ENCODE measurements around the gene CCDC57. TPM values are rescaled to one million over a fixed set of nuclear protein-coding genes. Genes with fewer than 3 reads are reported as not detected.

The CCDC57 gene
- total and polyA plus RNA-seq, 8 donors: 19.6 to 176 (median 25.4) TPM

DNA sequence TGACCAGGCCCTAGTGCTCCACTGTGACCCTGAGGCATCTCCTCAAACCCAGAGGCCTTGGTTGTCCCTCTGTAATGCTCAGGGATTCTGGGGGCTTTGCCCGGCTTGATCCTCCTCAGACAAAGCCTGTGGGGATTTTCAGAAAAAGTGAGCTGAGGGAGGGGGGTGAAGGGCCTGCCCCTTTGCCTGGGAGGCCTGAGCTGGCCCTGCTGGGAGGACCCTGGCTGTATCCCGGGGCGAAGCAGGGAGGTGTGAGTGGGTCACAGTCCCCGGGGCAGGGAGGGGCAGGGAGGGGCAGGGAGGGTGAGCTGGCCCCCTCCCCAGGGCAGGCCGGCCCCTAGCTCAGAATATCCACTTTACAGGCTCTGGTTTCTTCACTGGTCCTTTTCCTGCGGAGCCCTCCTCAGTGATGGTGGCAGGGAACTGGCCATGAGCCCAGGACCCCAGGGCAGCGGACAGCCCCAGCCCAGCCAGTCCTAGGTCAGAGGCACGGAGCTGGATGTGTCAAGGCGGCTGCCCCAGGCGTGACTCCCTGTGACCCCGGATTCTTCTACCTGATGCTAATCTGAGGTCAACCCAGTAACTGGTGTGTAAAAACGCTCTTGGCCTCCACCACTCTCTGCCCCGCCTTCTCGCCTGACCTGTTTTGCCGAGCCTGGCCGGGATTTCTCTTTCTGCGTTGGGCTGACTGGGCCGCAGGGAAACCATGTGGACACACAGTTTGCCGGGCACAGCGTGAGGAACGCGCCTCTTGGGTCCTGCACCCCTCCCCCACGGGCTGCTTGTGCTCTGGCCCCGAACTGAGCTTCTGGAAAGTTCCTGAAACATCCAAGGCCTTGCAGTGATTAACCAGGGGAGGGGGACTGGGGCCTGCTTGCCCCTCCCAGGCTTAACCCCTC, 108.8 kb downstream of the CCDC57 start:
- 38 to 47% methylated on average over 23 to 24 of the region's 24 CpGs for WGBS, 2 donors
- no peak for FAIRE-seq
- Histone ChIP-seq H3K4me3 (no peak overlapping the region), H3K27ac (peak overlapping the region; percentile 4 to 73 (median 68)), H3K9me3 (no peaks in the 10 kb centered on the region), H3K27me3 (no peaks in the 10 kb centered on the region), H3K4me1 (peaks cover 4 to 19% (median 11%) of the 10 kb centered on the region in 3 donors), H3K36me3 (no peaks in the 10 kb centered on the region)
- peak in 5 of 6 donors; percentile 46 to 84 (median 70) for DNase-seq
- TF ChIP-seq, protein P1, sequence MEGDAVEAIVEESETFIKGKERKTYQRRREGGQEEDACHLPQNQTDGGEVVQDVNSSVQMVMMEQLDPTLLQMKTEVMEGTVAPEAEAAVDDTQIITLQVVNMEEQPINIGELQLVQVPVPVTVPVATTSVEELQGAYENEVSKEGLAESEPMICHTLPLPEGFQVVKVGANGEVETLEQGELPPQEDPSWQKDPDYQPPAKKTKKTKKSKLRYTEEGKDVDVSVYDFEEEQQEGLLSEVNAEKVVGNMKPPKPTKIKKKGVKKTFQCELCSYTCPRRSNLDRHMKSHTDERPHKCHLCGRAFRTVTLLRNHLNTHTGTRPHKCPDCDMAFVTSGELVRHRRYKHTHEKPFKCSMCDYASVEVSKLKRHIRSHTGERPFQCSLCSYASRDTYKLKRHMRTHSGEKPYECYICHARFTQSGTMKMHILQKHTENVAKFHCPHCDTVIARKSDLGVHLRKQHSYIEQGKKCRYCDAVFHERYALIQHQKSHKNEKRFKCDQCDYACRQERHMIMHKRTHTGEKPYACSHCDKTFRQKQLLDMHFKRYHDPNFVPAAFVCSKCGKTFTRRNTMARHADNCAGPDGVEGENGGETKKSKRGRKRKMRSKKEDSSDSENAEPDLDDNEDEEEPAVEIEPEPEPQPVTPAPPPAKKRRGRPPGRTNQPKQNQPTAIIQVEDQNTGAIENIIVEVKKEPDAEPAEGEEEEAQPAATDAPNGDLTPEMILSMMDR (IDR thresholded peaks at IDR 0.05): no peak
- peak; percentile 24 to 59 (median 44) for ATAC-seq
- intact Hi-C loops (cut with DNase I): no loop called here

GRCh38 chr17:82101767-82102679, 110.6 kb downstream of the CCDC57 start:
- H3K4me3 ChIP-seq: no peak overlapping the region
- TF ChIP-seq, protein P1 (IDR thresholded peaks at IDR 0.05): no peak
- ATAC-seq: no peak
- H3K9me3 ChIP-seq: no peaks in the 10 kb centered on the region
- intact Hi-C loops (cut with DNase I): no loop called here
- FAIRE-seq: no peak
- H3K36me3 ChIP-seq: no peaks in the 10 kb centered on the region
- no peaks in the 10 kb centered on the region for H3K27me3 ChIP-seq
- peak in 3 of 6 donors; percentile 46 to 70 (median 55) for DNase-seq
- H3K27ac ChIP-seq: peak overlapping the region in 3 of 4 donors; percentile 34 to 50 (median 38)
- WGBS, 2 donors: 49 to 51% methylated on average over 17 to 18 of the region's 18 CpGs
- H3K4me1 ChIP-seq: peaks cover 8 to 20% (median 11%) of the 10 kb centered on the region in 3 donors

DNA sequence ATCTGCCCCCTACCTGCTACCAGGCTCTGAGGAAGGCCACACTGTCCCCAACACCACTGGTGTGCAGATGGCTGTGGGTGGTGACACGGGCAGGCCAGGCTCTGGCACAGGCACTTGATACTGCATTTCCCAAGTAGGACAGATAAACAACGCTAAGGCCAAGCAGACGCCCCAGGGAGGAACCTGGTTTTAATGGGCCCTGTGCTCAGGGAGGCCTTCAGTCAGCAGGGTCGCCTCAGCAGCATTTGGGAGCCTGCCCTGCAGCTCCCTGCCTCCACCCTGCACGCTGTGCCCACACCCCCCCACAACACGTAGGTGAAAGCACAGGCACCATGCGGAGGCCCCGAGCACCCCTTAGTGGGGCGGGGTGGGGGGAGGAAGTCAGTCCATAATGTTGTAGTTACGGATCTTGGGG, 111.3 kb downstream of the CCDC57 start:
- Histone ChIP-seq H3K4me3 (no peak overlapping the region), H3K27ac (peak overlapping the region in 2 of 4 donors; percentile 34 to 50), H3K36me3 (no peaks in the 10 kb centered on the region), H3K9me3 (no peaks in the 10 kb centered on the region), H3K27me3 (no peaks in the 10 kb centered on the region), H3K4me1 (peaks cover 13 to 23% (median 16%) of the 10 kb centered on the region in 3 donors)
- TF ChIP-seq, protein P1 (IDR thresholded peaks at IDR 0.05): no peak
- FAIRE-seq (no peak), DNase-seq (peak in 2 of 6 donors; percentile 22 to 60), ATAC-seq (no peak)
- 66% methylated on average over 10 of the region's 10 CpGs for WGBS, 2 donors
- intact Hi-C loops (cut with DNase I): no loop called here

GRCh38 chr17:82100502-82101298, 111.9 kb downstream of the CCDC57 start:
- WGBS, 2 donors: 87 to 89% methylated on average over 35 of the region's 35 CpGs
- intact Hi-C loops (cut with DNase I): no loop called here
- FAIRE-seq (no peak), DNase-seq (peak in 3 of 6 donors; percentile 19 to 63 (median 39)), ATAC-seq (no peak)
- TF ChIP-seq, protein P1 (IDR thresholded peaks at IDR 0.05): no peak
- H3K4me3 ChIP-seq: no peak overlapping the region
- peaks cover 10 to 23% (median 13%) of the 10 kb centered on the region in 3 donors for H3K4me1 ChIP-seq
- H3K27ac ChIP-seq: peak overlapping the region in 1 of 4 donors; percentile 50
- H3K9me3 ChIP-seq: no peaks in the 10 kb centered on the region
- H3K27me3 ChIP-seq: no peaks in the 10 kb centered on the region
- H3K36me3 ChIP-seq: no peaks in the 10 kb centered on the region
